Thoracic aorta (tissue), 2 donors: ENCODE results near the gene COL9A2. TPM values are rescaled to one million over a fixed set of nuclear protein-coding genes. Genes with fewer than 3 reads are reported as not detected.

Source experiments
- ATAC-seq: fragments of 150-250 bp; one replicate; pipeline ENCODE4 v1.8.0; 2017; ENCODE audit warnings: low read depth; ENCODE audit not compliant: insufficient number of reproducible peaks, low FRiP score
- DNase-seq: peaks from one replicate; pipeline ENCODE4 v3.0.0-alpha.2; 2020; ENCODE audit warnings: low spot score
- H3K27ac ChIP-seq, 2 donors: fragments of 200-600 bp; sonication (generic); 1 replicate in 1 of 2; 2 replicates in 1 of 2; pipeline ENCODE4 v1.5.1; 2016; ENCODE audit warnings: mild to moderate bottlenecking in 2 of 2, moderate library complexity in 2 of 2
- H3K27me3 ChIP-seq: fragments of 200-600 bp; sonication (generic); replicated peaks from 2 replicates; pipeline ENCODE4 v1.6.0; 2016; ENCODE audit warnings: mild to moderate bottlenecking; ENCODE audit not compliant: insufficient read depth
- H3K36me3 ChIP-seq: fragments of 200-600 bp; sonication (generic); one replicate; pipeline ENCODE4 v1.5.1; 2016
- H3K4me1 ChIP-seq, 2 donors: fragments of 200-600 bp; sonication (generic); 1 replicate in 1 of 2; 2 replicates in 1 of 2; pipeline versions ENCODE4 v1.5.1 to v1.6.0; 2016; ENCODE audit warnings: low read depth in 2 of 2, mild to moderate bottlenecking in 1 of 2; ENCODE audit not compliant: control insufficient read depth in 1 of 2
- H3K4me3 ChIP-seq: fragments of 200-600 bp; sonication (generic); 2 replicates; pipeline ENCODE4 v1.5.1; 2016; ENCODE audit warnings: mild to moderate bottlenecking
- H3K9me3 ChIP-seq: fragments of 200-600 bp; sonication (generic); 2 replicates; pipeline ENCODE4 v1.5.1; 2016
- CTCF ChIP-seq: fragments of 200-600 bp; sonication (generic); IDR thresholded peaks from one replicate; pipeline ENCODE4 v1.5.1; 2019; ENCODE audit warnings: antibody characterized with exemption
- total RNA-seq, 2 donors: library from RNA; depleted of rRNA; stranded (reverse); fragments of >200 nt; gene quantifications; one replicate each; pipeline versions ENCODE4 v1.1.0 to v1.2.3, GENCODE V29; 2016

The COL9A2 gene
- total RNA-seq, 2 donors from 2014 or later = 16.7 to 36.4 TPM

DNA sequence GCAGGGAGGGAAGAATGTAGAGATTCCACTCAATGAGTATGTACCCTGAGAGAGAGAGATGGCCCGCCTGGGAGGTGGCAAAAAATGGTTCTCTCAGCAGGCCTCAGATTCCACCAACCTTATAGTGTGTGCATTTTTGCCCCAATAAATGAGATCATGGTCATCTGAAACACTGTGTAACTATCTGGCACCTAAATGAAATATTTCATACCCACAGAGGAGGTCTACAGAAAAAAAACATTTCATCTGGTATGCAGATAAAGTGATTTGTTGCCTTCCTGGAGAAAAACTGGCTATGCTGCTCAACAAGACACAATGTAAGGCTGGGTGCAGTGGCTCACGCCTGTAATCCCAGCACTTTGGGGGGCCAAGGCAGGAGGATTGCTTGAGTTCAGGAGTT is 64.5 kb downstream of the COL9A2 start:
- H3K9me3 ChIP-seq = no peaks in the 10 kb centered on the region
- DNase-seq (no peak), ATAC-seq (no peak)
- no peak overlapping the region for H3K4me3 ChIP-seq
- H3K27ac ChIP-seq = no peak overlapping the region
- H3K36me3 ChIP-seq = no peaks in the 10 kb centered on the region
- no peaks in the 10 kb centered on the region for H3K27me3 ChIP-seq
- TF ChIP-seq CTCF = no peak
- peaks cover 8 to 13% of the 10 kb centered on the region in 2 donors for H3K4me1 ChIP-seq

DNA sequence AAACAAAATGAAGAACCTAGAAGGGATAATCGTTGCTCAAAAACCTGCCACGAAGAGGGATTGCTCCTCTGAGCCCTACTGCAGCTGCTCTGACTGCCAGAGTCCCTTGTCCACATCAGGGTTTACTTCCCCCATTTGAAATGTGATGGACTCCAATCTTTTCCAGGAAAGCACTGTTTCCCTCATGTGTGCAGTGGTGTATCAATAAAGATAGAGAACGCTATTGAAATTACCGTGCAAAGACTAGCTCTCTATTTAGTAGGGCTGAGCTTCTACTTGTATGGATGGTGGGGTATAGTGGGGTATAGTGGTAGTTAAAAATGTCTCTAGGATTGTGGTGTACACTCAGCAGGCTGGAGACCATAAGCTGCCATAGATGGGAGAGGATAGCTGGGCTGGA is 65.6 kb downstream of the COL9A2 start:
- no peak overlapping the region for H3K27ac ChIP-seq
- no peak for DNase-seq
- no peak for TF ChIP-seq CTCF
- no peak overlapping the region for H3K4me3 ChIP-seq
- no peaks in the 10 kb centered on the region for H3K9me3 ChIP-seq
- no peaks in the 10 kb centered on the region for H3K27me3 ChIP-seq
- H3K36me3 ChIP-seq = no peaks in the 10 kb centered on the region
- no peak for ATAC-seq
- peaks cover 4 to 7% of the 10 kb centered on the region in 2 donors for H3K4me1 ChIP-seq

Other genes starting within 250 kb of the COL9A2 start
- gene PPT1, start 220.0 kb downstream of the COL9A2 start, total RNA-seq = 10 to 100 TPM; 68.5 to 89.8 TPM
- gene RLF, start 155.9 kb downstream of the COL9A2 start, total RNA-seq = 10 to 100 TPM; 15.7 to 22.5 TPM
- gene TMCO2, start 69.3 kb downstream of the COL9A2 start, total RNA-seq = not detected
- 10 to 100 TPM; 48.3 to 87.9 TPM for gene ZMPSTE24, start 59.0 kb downstream of the COL9A2 start, total RNA-seq
- gene SMAP2, start 56.4 kb upstream of the COL9A2 start, total RNA-seq = 10 to 100 TPM; 42.3 to 75.3 TPM
- gene ZFP69B, start 133.2 kb upstream of the COL9A2 start, total RNA-seq = under 1 TPM; 0.71 to 0.95 TPM
- gene ZFP69, start 160.0 kb upstream of the COL9A2 start, total RNA-seq = 1 to 10 TPM; 3.2 to 5.1 TPM
- 1 to 10 TPM; 2.2 to 2.8 TPM for gene EXO5, start 191.5 kb upstream of the COL9A2 start, total RNA-seq
- 10 to 100 TPM in 1 of 2 donors, 1 to 10 TPM in 1; 8.4 to 12.3 TPM for gene ZNF684, start 214.4 kb upstream of the COL9A2 start, total RNA-seq